Nephron (organoid): ENCODE data around the gene CCDC120.

Experiments
- H3K27ac Mint-ChIP-seq, 3 experiments: 2 replicates each; pipeline ENCODE4 v1.8.0; 2020; ENCODE audit warnings: mixed read lengths in 3 of 3, mild to moderate bottlenecking in 2 of 3, moderate library complexity in 1 of 3
- H3K27me3 Mint-ChIP-seq: 2 replicates; pipeline ENCODE4 v1.8.0; 2021; ENCODE audit warnings: low read depth, mild to moderate bottlenecking, moderate library complexity, mixed read lengths
- H3K36me3 Mint-ChIP-seq: 2 replicates; pipeline ENCODE4 v1.8.0; 2020; ENCODE audit warnings: low read depth, mixed read lengths
- H3K4me1 Mint-ChIP-seq: 2 replicates; pipeline ENCODE4 v1.8.0; 2020; ENCODE audit warnings: mixed read lengths
- H3K4me3 Mint-ChIP-seq, 3 experiments: 2 replicates each; pipeline ENCODE4 v1.8.0; 2020; ENCODE audit warnings: mild to moderate bottlenecking in 3 of 3, mixed read lengths in 3 of 3, moderate library complexity in 2 of 3
- H3K9me3 Mint-ChIP-seq: 2 replicates; pipeline ENCODE4 v1.8.0; 2020; ENCODE audit warnings: mixed read lengths
- CTCF ChIP-seq, 3 experiments: fragments of 200-600 bp; sonication (generic); IDR thresholded peaks; one replicate each; pipeline ENCODE4 v1.5.0; 2021; ENCODE audit warnings: antibody characterized with exemption in 3 of 3; ENCODE audit not compliant: unreplicated experiment in 3 of 3

Gene CCDC120

DNA sequence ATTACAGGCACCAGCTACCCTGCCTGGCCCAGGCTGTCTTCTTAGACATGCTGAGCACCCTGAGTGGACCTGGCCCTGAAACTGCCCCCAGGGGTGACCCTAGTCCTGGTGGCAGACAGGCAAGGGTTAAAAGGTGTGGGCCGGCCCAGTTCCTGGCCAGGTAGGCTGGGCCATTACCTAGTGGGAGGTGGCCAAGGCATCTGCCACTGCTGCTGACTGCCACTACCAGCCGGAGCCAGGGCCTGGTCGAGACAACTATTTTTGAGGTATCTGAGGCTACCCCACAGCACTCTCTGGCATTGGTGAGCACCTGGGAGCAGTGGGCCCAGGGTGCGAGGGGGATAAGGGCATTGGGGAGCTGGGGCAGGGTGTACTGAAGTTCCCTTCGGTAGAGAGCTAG, at the start of gene CCDC120:
Gene CCDC120 (plus strand): TSS at position 206 of the 400 bp plus-strand sequence. CDS start 3,043 bp downstream, outside the sequence.
- Mint-ChIP-seq H3K4me1 (no peaks in the 10 kb centered on the region), H3K36me3 (peaks cover 17% of the 10 kb centered on the region), H3K9me3 (peaks cover 13% of the 10 kb centered on the region), H3K27ac (peak within 1 kb of the TSS in 2 of 3 experiments; percentile 63 to 84), H3K27me3 (no peaks in the 10 kb centered on the region), H3K4me3 (peak within 1 kb of the TSS; percentile 69 to 79 (median 72))
- TF ChIP-seq CTCF (IDR thresholded peaks at IDR 0.05; ENCODE audit: unreplicated experiment in 3 of 3) = no peak

DNA sequence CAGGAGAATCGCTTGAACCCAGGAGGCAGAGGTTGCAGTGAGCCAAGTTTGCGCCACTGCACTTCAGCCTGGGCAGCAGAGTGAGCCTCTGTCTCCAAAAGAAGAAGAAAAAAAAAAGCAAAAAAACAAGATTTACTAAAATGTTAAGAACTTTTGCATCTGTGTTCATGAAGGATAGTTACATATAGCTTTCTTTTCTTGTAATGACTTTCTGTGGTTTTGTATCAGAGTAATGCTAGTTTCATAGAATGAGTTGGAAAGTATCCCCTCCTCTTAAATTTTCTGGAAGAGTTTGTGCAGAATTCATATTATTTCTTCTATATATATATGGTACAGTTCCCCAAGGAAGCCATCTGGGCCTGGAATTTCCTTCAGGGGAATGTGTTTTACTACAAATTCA, 39.7 kb upstream of the CCDC120 start:
- Mint-ChIP-seq H3K27ac (no peak overlapping the region), H3K9me3 (no peaks in the 10 kb centered on the region), H3K4me1 (no peaks in the 10 kb centered on the region), H3K27me3 (no peaks in the 10 kb centered on the region), H3K4me3 (no peak overlapping the region), H3K36me3 (no peaks in the 10 kb centered on the region)
- TF ChIP-seq CTCF (IDR thresholded peaks at IDR 0.05; ENCODE audit: unreplicated experiment in 3 of 3) = no peak

DNA sequence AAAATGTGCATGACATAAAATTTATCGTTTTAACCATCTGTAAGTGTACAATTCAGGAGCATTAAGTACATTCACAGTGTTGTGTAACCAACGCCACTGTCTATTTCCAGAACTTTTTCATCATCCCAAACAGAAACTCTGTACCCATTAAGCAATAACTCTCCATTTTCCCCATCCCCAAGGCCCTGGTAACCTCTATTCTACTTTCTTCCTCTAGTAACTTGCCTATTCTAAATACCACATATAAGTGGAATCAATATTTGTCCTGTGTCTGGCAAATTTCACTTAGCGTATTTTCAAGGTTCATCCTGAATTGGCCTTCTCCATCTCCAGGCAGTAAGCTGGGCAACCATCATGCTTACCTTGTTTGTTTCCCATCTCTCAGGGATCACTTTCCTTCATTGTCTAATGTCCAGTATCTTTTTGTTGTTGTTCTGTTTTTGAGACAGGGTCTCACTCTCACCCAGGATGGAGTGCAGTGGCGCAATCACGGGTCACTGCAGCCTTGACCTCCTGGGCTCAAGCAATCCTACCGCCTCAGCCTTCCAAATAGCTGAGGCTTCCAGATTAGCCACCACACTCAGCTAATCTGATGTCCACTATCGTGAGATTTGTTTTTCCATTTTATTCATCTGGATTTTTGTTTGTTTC, 39.1 kb upstream of the CCDC120 start:
- TF ChIP-seq CTCF (IDR thresholded peaks at IDR 0.05; ENCODE audit: unreplicated experiment in 3 of 3) = no peak
- Mint-ChIP-seq H3K9me3 (peaks cover 6% of the 10 kb centered on the region), H3K4me1 (no peaks in the 10 kb centered on the region), H3K36me3 (peaks cover 6% of the 10 kb centered on the region), H3K4me3 (no peak overlapping the region), H3K27me3 (no peaks in the 10 kb centered on the region), H3K27ac (no peak overlapping the region)

DNA sequence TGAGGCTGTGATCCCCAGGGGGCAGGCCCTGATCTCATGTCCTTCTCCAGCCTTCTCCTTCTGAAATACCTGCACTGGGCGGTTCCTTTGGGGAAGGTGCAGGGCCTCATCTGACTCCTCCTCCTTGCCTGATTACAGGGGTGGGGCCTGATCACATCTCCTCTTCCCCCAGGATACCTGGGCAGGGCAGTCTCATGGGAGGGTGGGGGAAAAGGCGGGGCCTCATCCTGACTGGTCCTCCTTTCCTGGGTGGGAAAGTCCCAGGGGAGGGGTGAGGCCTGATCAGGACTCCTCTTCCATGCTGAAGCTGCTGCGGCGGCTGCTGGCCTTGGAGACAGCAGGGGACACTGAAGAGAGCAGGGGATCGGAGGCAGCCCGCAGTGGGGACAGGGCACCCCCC, 28.9 kb upstream of the CCDC120 start:
- Mint-ChIP-seq H3K4me3 (no peak overlapping the region), H3K36me3 (peaks cover 29% of the 10 kb centered on the region), H3K27ac (no peak overlapping the region), H3K9me3 (peaks cover 6% of the 10 kb centered on the region), H3K4me1 (no peaks in the 10 kb centered on the region), H3K27me3 (no peaks in the 10 kb centered on the region)
- TF ChIP-seq CTCF (IDR thresholded peaks at IDR 0.05; ENCODE audit: unreplicated experiment in 3 of 3) = no peak

GRCh38 chrX:49030283-49030682, 28.5 kb upstream of the CCDC120 start:
- Mint-ChIP-seq H3K36me3 (peaks cover 30% of the 10 kb centered on the region), H3K27ac (no peak overlapping the region), H3K4me1 (no peaks in the 10 kb centered on the region), H3K9me3 (peaks cover 6% of the 10 kb centered on the region), H3K4me3 (no peak overlapping the region), H3K27me3 (no peaks in the 10 kb centered on the region)
- TF ChIP-seq CTCF (IDR thresholded peaks at IDR 0.05; ENCODE audit: unreplicated experiment in 3 of 3) = no peak

DNA sequence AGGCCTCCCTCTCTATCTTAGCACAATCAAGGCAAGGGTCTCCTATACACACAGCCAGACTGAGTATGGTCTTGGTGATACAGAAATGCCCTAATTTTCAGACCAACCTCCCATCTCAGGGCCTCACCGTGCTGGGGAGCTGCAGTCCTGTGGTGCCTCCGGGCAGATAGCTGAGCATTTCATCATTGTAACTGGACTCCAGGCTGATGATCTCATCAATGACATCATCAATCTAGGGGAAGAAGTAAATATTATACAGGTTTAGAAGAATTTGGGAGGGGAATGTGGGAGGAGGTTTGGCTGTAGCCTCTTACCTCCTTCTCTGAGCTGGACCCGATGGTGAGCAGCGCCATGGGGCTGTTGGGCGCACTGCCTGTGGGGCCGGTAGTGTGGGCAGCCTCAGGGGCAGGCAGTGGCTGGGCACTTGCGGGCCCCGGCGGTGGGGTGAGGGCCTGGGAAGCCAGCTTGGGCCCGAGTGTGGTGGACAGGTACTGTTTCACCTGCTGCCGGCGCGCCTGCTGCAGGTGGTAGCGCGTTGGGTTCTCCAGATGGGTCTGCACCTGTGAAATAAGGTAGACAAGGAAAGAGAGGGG, 20.8 kb upstream of the CCDC120 start:
- H3K27me3 Mint-ChIP-seq = no peaks in the 10 kb centered on the region
- H3K9me3 Mint-ChIP-seq = peaks cover 16% of the 10 kb centered on the region
- H3K36me3 Mint-ChIP-seq = peaks cover 37% of the 10 kb centered on the region
- H3K27ac Mint-ChIP-seq = no peak overlapping the region
- no peak for TF ChIP-seq CTCF (IDR thresholded peaks at IDR 0.05; ENCODE audit: unreplicated experiment in 3 of 3)
- H3K4me3 Mint-ChIP-seq = no peak overlapping the region
- H3K4me1 Mint-ChIP-seq = peaks cover 22% of the 10 kb centered on the region
